NB4 (cell line): ENCODE measurements around the gene DIP2C.

Experiments used
- POLR2A ChIP-seq: IDR thresholded peaks from 2 replicates; pipeline ENCODE4 v1.6.1; 2011; ENCODE audit warnings: mild to moderate bottlenecking; ENCODE audit not compliant: insufficient read length; ENCODE audit errors: extremely low read depth
- TF ChIP-seq, protein P1 (sequence below): IDR thresholded peaks from one replicate; pipeline ENCODE4 v1.5.1; 2012; ENCODE audit warnings: low read depth, low read length

DNA sequence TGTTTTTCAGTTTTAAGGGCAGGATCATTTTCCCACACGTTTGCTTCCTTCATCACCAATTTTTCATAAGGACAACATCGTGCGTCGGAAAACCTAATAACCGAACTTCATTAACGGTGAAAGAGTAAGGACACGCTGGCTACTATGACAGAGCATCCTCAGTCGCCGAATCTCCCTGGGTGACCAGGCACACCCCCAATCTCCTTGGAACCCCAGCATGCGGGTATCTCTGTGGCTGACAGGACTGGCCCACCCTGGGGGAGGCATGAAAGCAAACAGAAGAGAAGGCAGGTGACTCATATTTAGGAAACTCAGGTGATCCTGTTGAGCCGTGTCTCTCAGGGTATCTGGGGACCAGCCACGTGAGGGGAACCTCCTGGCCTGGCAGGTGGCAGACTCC, 134.2 kb downstream of the DIP2C start:
- TF ChIP-seq, protein P1, sequence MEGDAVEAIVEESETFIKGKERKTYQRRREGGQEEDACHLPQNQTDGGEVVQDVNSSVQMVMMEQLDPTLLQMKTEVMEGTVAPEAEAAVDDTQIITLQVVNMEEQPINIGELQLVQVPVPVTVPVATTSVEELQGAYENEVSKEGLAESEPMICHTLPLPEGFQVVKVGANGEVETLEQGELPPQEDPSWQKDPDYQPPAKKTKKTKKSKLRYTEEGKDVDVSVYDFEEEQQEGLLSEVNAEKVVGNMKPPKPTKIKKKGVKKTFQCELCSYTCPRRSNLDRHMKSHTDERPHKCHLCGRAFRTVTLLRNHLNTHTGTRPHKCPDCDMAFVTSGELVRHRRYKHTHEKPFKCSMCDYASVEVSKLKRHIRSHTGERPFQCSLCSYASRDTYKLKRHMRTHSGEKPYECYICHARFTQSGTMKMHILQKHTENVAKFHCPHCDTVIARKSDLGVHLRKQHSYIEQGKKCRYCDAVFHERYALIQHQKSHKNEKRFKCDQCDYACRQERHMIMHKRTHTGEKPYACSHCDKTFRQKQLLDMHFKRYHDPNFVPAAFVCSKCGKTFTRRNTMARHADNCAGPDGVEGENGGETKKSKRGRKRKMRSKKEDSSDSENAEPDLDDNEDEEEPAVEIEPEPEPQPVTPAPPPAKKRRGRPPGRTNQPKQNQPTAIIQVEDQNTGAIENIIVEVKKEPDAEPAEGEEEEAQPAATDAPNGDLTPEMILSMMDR, result no peak
- no peak for TF ChIP-seq POLR2A
